Cardiac fibroblast (primary cell): ENCODE measurements around the gene EPHX1.

Source experiments
- DNase-seq, 2 donors: peaks; one replicate each; pipeline versions ENCODE4 v3.0.0 to v3.0.0-alpha.2; 2010; ENCODE audit warnings: low read depth in 2 of 2
- H3K4me3 ChIP-seq, 2 donors: replicated peaks in 1 of 2; 1 replicate in 1 of 2; 2 replicates in 1 of 2; pipeline ENCODE4 v1.5.1; 2011; ENCODE audit warnings: low read depth in 2 of 2, low read length in 2 of 2, mild to moderate bottlenecking in 2 of 2, moderate library complexity in 1 of 2
- TF ChIP-seq, protein P1 (sequence below): IDR thresholded peaks from one replicate; pipeline ENCODE4 v1.5.1; 2011; ENCODE audit warnings: low read depth, mild to moderate bottlenecking, low read length, inconsistent platforms

The EPHX1 gene

GRCh38 chr1:225820522-225821120 is 10.7 kb downstream of the EPHX1 start:
- no peak overlapping the region for H3K4me3 ChIP-seq
- TF ChIP-seq, protein P1, sequence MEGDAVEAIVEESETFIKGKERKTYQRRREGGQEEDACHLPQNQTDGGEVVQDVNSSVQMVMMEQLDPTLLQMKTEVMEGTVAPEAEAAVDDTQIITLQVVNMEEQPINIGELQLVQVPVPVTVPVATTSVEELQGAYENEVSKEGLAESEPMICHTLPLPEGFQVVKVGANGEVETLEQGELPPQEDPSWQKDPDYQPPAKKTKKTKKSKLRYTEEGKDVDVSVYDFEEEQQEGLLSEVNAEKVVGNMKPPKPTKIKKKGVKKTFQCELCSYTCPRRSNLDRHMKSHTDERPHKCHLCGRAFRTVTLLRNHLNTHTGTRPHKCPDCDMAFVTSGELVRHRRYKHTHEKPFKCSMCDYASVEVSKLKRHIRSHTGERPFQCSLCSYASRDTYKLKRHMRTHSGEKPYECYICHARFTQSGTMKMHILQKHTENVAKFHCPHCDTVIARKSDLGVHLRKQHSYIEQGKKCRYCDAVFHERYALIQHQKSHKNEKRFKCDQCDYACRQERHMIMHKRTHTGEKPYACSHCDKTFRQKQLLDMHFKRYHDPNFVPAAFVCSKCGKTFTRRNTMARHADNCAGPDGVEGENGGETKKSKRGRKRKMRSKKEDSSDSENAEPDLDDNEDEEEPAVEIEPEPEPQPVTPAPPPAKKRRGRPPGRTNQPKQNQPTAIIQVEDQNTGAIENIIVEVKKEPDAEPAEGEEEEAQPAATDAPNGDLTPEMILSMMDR, result no peak
- no peak for DNase-seq

DNA sequence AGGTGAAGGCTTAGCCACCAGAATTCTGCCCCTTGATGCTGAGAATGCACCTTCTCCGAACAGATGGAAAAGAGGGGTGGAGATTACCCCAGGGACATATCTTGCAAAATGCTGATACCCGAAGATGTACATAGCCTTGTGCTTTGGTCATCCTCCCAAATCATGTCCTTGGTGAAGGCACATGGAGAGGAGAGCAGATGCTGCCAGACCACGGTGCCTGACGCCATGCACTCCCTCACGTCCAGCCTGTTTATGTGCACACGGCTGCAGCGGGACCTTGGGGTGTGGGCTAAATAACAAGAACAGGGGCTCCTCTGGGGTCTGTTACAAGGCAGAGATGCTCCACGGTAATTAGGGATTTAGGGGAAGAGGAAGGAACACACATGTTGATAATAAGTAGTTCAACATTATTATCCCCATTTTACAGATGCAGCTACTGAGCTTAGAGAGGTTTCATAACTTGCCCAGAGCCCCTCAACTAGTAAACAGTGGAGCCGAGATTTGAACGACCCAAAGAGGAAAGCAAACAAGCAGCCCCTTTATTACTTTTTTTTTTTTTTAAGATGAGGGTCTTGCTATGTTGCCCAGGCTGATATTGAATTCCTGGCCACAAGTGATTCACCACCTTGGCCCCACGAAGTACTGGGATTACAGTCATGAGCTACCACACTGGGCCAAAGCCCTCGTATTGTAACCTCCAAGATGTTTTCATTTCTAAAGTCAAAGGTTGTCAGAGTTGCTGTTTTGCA is 12.9 kb downstream of the EPHX1 start:
- DNase-seq, result no peak
- TF ChIP-seq, protein P1, result no peak
- H3K4me3 ChIP-seq, result no peak overlapping the region

DNA sequence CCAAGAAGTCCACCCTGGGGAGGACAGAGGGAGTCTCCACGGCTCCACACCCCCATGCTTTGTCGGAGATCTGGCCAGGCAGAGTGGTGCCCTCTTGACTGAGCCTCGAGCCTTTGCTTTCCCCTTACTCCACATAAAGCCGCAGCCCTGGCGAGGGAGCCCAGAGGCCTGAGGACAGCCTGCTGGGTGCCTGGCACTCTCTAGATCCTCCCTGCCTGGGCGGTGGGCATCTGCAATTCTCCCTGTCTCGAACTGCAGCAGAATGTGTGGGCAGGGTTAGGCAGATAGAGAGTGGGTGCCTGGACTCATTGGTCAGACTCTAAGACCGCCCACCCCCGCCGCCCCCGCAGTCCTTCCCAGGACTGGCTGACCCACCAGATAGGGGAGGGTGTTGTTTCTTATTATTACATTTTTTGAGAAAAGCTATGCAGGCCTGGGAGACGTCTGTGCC is 13.9 kb downstream of the EPHX1 start:
- no peak overlapping the region for H3K4me3 ChIP-seq
- DNase-seq, result no peak
- TF ChIP-seq, protein P1, result no peak

GRCh38 chr1:225824533-225824941 is 14.6 kb downstream of the EPHX1 start:
- TF ChIP-seq, protein P1, result no peak
- H3K4me3 ChIP-seq, result no peak overlapping the region
- DNase-seq, result no peak

GRCh38 chr1:225825078-225825477 is 15.2 kb downstream of the EPHX1 start:
- TF ChIP-seq, protein P1, result no peak
- no peak for DNase-seq
- H3K4me3 ChIP-seq, result no peak overlapping the region

- DNase-seq, result no peak
- TF ChIP-seq, protein P1, result no peak
- no peak overlapping the region for H3K4me3 ChIP-seq
These were observed 15.7 kb downstream of the EPHX1 start for GRCh38 chr1:225825607-225826007.
